Occipital lobe (tissue), 2 donors: ENCODE data around the gene C5orf34. TPM values are rescaled to one million over a fixed set of nuclear protein-coding genes. Genes with fewer than 3 reads are reported as not detected.
"Not testable (repeated sequence)": the region's sequence is repeated elsewhere in the genome, so short reads cannot be mapped to it uniquely, and the experiment has no call there.

Experiments
- DNase-seq: peaks from one replicate; lab custom pipeline; 2025; lab: John Stamatoyannopoulos, UW
- total RNA-seq: library from RNA; depleted of rRNA; stranded (reverse); fragments of >200 nt; gene quantifications from one replicate; pipeline ENCODE4 v1.2.3, GENCODE V29; 2014

The C5orf34 gene
- total RNA-seq, 1 donor from 2014 or later, result 4.4 TPM

DNA sequence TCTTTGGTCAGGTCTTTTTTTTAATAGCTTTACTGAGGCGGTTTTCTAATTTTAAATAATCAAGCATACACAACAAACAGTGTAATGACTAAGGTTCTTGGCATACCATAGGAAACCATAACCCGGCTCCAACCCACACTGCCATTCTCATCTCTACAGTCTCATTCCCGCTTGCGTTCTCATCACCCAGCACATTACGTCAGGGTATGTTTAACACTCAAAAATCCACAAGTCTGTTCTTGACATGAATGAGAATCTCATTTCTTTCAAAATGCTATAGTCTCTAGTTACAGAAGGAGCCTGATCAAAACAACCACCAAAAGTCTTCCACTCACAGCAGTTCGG lies 505 bp downstream of the C5orf34 start:
- peak; percentile 13 for DNase-seq

DNA sequence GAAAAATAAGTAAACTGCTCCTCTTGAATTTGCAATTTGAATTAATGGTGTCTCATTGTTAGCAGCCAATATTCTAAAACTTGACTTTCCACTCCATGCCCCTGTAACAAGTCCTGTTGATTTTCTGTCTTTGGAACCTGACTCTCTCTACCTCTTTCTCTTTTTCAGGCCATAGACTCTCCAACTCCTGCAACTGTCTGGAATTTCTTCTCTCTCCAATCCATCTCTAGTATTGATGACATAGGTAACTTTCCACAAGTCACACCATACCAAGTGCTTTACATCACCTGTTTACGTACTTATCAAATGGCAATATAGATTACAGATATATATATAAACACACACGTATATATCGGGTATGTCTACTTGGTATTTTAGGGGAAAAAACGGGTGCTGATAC lies 923 bp downstream of the C5orf34 start:
- no peak for DNase-seq

DNA sequence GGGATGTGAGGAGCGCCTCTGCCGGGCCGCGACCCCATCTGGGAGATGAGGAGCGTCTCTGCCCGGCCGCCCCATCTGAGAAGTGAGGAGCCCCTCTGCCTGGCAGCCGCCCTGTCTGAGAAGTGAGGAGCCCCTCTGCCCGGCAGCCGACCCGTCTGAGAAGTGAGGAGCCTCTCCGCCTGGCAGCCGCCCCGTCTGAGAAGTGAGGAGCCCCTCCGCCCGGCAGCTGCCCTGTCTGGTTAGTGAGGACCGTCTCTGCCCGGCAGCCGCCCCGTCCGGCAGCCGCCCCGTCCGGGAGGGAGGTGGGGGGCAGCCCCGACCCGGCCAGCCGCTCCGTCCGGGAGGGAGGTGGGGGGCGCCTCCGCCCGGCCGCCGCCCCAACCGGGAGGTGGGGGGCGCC lies 3.9 kb downstream of the C5orf34 start:
- DNase-seq, result not testable (repeated sequence)

DNA sequence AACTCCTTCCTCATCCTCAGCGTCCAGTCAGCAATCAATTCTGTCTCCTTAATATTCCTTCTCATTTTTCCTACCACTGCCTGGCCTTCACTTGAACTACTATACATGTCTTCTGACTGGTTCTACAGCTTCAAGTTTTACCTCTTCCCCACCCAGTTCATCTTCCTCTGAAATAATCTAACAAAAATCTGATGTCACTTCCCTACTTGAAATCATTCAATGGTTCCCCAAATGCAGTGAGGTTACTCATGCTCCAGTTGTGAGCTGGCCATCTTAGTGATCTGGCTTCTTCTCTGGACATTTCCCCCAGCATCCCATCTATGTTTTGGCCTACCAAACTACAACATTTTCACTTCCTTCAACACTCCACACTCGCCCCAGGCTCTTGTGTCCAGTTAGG lies 16.4 kb downstream of the C5orf34 start:
- no peak for DNase-seq

DNA sequence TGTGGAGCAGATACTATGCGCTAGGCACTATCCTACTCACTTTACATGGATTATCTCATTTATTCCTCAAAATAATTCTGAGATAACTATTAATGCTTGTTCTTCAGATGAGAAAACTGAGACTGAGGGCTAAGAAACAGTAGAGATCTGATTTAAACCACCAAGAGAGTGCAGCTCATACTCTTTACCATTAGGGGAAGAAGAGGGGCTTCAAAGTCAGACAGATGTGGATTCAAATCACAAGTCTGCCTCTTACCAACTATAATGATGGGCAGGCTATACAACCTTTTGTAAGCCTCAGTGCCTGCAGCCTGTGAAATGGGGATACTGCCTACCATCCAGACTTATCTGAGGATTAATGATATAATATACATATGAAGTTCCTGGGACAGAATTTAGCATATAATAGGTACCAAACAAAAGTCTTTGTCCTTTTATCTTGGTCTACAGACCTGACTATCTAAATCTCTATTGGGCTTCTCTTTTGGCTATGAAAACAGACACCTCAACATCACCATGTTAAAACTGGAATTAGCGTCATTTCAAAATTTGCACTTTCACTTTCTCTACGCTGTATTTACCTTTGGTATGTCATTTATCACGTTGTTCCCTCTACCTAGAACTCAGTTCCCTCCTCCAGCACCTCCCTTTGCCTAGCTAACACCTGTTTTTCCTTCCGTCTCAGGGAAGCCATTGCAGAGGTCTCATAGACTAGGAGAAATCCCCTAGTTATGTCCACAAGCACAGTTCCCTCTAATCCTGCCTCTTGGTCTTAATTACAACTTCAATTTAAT lies 17.4 kb downstream of the C5orf34 start:
- DNase-seq, result no peak

DNA sequence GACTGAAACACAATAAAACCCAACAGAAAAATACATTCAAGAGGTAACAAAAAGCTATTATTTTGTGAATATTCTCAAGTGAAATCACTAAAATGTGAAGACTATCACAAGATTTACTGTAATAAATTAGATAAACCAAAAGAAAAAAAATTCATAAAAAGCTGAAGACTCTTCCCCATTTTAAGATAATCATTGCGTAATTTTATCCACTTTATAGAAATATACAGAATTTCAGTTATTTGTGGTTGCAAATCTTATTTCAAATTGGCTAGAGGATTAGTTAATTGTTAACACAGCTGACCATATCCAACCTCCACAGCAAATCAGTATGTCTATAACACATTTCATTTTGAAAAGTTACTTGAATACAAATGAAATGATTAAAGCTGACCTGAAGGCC lies 23.6 kb downstream of the C5orf34 start:
- DNase-seq, result no peak

DNA sequence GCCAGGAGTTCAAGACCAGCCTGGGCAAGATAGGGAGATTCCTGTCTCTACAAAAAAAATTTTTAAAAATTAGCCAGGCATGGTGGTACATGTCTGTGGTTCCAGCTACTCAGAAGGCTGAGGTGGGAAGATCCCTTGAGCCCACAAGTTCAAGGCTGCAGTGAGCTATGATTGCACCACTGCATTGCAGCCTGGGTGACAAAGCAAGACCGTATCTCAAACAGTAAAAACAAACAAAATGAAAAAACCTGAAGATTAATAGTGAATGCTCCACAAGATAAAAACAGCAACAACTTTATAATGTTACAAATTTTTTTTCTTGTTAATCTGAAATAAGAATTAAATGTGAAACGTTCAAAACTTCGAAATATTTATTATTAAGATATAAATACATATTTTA lies 28.6 kb downstream of the C5orf34 start:
- DNase-seq, result no peak

DNA sequence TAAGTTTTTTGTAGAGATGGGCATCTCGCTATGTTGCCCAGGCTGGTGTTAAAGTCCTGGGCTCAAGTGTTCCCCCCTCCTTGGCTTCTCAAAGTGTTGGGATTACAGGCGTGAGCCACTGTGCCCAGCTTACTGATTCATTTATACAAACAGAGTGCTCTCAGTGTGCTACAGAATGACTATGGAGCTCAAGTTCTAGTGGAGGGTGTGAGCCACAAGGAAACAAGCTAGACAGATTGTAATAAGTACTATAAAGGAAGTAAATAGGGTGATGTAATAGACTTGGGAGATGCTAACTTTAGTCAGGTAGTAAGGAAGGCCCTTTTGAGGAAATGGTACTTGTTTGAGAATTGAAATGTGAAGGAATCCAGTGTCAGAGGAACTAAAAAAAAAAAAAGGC lies 29.5 kb downstream of the C5orf34 start:
- no peak for DNase-seq

DNA sequence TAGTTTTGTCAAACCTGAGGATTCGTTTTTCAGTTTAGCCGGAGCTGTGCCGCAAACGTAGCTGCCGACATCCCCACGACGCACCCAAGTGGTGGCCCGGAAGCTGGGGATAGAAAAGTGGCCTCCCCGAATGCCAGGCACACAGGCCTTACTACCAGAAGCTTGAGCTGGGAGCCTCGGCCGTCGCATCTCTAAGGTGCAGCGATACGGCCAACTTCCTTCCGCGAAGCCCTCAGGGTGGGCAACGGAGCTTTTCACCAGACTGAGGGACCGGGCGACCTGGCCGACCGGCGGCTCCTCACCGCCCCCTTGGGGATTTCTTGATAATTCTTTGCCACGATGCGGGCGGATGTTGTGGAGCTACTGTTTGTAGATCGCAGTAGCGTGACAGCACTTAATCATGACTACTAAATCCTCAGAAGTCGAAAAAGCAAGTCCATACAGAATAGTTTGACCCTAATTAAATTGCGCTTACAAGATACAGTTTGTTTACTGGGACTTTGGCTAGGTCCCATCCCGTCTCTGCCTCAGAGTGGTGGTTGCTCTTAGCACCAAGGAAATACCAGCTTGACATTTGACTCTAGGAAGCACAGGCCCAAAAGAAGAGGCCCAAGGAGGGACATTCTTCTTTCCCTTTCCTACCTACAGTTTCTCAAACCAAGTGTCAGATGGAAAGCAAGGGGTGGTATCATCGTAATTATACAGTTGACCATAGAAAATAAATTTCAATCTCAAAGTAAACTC lies 30.7 kb downstream of the C5orf34 start:
- DNase-seq, result peak; percentile 90

DNA sequence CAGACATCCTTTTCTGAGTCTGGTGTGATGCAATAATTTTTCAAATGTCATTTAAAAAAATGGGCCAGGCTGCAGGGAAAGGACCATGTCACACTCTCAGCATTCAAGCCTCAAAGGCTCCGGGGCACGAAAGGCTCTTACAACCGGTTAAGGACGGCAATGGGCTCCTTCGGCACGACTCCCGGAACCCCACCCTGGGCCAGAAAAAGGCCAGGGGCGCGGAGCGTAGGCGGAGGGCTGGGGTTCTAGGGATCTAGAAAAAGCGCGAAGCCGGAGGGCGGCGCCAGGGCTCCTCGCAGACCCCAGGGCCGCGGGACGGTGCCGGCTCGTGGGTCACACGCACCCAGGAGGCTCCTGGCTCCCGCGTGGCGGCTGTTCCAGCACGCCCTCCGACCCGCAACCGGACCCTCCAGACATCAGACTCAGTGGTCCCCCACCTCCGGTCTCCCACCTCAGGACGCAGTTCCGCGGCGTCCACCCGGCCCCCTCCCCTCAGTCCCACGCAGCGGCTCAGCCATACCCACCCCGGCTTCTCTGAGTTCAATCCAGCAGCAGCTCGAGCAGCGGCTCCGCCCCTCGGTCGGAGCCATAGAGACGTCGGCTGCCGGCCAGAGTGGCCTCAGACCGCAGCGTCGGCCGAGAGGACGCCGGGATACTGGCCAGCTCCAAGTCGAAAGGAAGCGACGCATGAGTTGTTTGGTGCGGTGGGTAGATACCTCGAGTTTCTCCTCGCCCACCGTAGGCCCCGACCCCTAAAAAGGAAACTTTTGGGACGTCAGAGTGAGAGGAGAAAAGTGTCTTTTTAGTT lies 31.4 kb downstream of the C5orf34 start, which contains the start of gene TMEM267:
TMEM267 (minus strand) TSS at position 568 of the 808 bp plus-strand sequence. CDS start 29,896 bp downstream, outside the sequence.
- DNase-seq, result peak; percentile 87

DNA sequence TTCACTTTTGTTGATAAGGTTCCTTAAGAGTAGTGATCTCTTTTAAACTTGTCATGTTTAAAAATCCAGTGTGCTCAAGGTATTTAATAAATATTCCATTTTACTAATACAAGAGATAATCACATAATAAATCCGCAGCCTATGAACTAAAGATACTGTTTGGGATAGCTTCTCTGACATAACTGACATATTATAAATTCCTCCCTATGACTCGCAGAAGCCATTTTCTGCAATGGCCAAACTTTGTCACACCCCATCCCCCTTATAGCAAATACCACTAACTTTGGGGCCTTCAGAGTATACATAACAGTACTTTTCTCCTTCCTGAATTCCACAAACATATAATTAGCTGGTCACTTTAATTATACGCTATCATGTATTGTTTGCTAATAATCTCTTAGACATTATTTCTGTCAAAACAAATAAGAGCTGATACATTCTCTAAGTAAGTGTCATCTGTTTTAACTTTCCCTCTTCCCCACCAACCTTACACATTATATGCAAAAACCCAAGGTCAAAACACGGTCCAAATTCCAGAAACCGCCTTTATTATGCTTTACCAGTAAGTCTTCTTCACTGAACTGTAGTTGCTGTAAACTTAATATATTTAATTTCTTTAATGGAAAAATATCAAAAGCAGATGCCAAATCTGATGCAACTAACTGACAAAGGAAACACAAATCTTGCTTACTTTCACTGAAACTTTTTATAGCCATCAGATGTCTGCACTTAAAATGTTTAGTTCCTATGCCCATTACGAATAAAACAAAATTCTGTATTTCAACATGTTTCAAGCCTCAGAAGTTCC lies 32.3 kb downstream of the C5orf34 start:
- DNase-seq, result no peak

DNA sequence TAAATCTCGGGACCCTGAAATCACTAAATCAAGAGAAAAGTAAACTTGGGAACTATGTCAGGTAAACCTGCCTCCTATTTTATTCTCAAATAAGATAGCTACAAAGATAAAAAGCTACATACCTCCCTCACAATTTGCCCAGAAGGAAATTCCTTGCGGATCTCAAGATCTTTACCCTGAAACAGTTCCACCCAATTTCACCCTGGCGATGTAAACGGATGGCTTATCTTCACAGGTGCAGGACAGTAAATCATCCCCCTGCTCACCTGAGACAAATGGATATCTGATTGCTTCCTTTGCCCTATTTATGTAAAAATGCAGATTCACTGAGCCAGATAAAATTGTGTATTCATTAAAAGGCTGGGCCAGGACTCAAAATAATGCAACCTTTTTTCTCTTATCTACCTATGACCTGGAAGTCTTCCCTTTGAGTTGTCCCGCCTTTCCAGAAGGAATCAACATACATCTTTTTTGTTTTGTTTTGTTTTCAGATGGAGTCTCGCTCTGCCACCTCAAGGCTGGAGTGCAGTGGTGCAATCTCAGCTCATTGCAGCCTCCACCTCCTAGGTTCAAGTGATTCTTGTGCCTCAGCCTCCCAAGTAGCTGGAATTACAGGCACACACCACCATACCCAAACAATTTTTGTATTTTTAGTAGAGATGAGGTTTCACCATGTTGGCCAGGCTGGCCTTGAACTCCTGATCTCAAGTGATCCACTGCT lies 45.1 kb downstream of the C5orf34 start:
- DNase-seq, result no peak

DNA sequence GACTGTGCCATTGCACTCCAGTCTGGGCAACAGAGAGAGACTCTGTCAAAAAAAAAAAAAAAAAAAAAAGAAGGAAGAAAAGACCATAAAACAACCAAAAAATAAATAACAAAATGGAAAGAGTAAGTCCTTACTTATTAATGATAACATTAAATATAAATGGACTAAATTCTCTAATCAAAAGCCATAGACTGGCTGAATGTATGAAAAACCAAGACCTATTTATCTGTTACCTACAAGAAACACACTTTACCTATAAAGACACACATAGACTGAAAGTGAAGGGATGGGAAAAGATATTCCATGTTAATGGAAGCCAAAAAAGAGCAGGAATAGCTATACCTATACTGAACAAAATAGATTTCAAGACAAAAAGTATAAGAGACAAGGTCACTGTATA lies 47.8 kb downstream of the C5orf34 start:
- DNase-seq, result no peak

DNA sequence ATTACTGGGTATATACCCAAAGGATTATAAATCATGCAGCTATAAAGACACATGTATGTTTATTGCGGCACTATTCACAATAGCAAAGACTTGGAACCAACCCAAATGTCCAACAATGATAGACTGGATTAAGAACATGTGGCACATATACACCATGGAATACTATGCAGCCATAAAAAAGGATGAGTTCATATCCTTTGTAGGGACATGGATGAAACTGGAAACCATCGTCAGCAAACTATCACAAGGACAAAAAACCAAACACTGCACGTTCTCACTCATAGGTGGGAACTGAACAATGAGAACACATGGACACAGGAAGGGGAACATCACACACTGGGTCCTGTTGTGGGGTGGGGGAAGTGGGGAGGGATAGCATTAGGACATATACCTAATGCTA lies 49.5 kb downstream of the C5orf34 start:
- DNase-seq, result not testable (repeated sequence)

DNA sequence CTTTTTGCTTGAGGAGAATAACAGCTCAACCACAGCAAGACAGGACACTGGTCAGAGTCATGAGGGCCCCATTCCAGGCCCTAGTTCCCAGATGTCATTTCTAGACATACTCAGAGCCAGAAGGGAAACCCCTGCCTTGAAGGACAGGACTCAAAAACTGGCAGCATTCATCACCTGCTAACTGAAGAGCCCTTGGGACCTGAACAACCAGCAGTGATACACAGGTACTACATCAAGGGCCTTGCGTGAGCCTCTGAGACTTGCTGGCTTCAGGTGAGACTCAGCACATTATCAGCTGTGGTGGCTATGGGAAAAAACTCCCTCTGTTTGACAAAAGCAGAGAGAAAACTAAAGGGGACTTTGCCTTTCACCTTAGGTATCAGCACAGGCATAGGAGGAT lies 53.9 kb downstream of the C5orf34 start:
- no peak for DNase-seq

DNA sequence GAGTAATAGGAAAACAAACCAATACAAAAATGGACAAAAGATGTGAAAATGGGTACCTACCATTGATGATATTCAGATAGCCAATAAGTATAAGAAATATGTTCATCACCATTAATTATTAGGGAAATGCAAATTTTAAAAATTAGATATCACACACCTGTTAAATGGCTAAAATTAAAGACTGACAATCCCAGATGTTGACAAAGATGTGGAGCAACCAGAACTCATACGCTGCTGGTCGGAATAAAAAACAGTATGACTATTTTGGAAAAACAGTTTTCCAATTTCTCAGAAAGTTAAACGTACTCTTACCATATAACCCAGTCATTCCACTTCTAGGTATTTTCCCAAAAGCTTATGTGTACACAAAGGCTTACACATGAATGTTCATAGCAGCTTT lies 58.4 kb downstream of the C5orf34 start:
- no peak for DNase-seq

DNA sequence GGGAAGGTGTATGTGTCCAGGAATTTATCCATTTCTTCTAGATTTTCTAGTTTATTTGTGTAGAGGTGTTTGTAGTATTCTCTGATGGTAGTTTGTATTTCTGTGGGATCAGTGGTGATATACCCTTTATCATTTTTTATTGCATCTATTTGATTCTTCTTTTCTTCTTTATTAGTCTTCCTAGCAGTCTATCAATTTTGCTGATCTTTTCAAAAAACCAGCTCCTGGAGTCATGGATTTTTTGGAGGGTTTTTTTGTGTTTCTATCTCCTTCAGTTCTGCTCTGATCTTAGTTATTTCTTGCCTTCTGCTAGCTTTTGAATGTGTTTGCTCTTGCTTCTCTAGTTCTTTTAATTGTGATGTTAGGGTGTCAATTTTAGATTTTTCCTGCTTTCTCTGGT lies 73.4 kb downstream of the C5orf34 start:
- DNase-seq, result not testable (repeated sequence)

DNA sequence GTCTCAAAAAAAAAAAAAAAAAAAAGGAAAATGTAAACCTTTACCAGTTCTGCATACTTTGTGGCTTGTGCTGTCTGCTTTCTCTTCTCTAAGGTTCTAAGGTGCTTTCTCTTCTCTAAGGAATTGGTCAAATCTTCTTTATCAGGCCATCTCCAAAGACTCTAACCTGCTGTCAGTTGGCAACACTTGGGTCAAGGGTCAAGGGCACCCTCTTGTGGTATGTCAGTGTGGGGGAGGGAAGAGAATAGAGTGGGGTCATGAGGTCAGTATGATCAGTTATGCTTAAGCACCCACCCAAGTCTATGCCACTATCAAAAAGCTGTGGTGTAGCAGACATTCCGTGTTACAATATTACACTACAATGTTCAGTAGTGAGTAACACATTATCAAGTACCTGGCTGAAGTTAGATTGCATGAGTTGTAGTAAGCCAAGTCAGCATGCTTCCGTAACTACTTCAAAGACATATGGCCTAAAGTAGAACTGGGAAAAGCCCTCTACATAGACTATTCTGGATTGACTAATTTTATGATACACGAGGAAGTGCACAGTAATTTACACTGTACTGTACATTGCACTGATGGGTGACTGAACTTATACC lies 77.8 kb downstream of the C5orf34 start:
- no peak for DNase-seq
